ENCODE measurements around the gene SNX30. TPM values are rescaled to one million over a fixed set of nuclear protein-coding genes. Genes with fewer than 3 reads are reported as not detected.

The SNX30 gene
- polyA plus RNA-seq, 1 of the 3 experiments (the other 2 are of a cell fraction) = 2.7 TPM

GRCh38 chr9:112771359-112772214 lies 21.0 kb downstream of the SNX30 start:
- no peaks in the 10 kb centered on the region for H3K9me3 ChIP-seq
- H2AFZ ChIP-seq (ENCODE audit: low read depth) = no peak overlapping the region
- CTCF ChIA-PET = interaction anchor here (1.0 kb wide), 1 partner anchor 18 kb away, joined by 3 read pairs; no protein-coding TSS in a partner anchor
- no peaks in the 10 kb centered on the region for H3K27me3 ChIP-seq (ENCODE audit: insufficient read depth)
- POLR2A ChIA-PET = no interaction called here
- H3K4me3 ChIP-seq (ENCODE audit: low read depth in 2 of 2, low read length in 1 of 2) = no peak overlapping the region
- no peaks in the 10 kb centered on the region for H3K4me1 ChIP-seq (ENCODE audit: control insufficient read depth in 1 of 2, insufficient read depth in 2 of 2, low read depth in 1 of 2, low read length in 1 of 2)
- TF ChIP-seq EZH2phosphoT487 (IDR thresholded peaks at IDR 0.05; ENCODE audit: borderline replicate concordance, low read depth) (no peak), MEF2A (IDR thresholded peaks at IDR 0.05; ENCODE audit: borderline replicate concordance, low read depth) (no peak)
- no peak overlapping the region for H3K4me2 ChIP-seq
- no peaks in the 10 kb centered on the region for H3F3A ChIP-seq (replicated peaks; ENCODE audit: insufficient read depth)
- H4K20me1 ChIP-seq (ENCODE audit: insufficient read depth) = no peaks in the 10 kb centered on the region
- no peaks in the 10 kb centered on the region for H3K79me2 ChIP-seq (ENCODE audit: insufficient read depth)
- no peak for DNase-seq
- no peak overlapping the region for H3K27ac ChIP-seq (ENCODE audit: low read depth in 2 of 2, low read length in 1 of 2)
- no peaks in the 10 kb centered on the region for H3K36me3 ChIP-seq (replicated peaks in 1 of 2; ENCODE audit: control insufficient read depth in 1 of 2, insufficient read depth in 2 of 2, low read length in 1 of 2)
- no peak overlapping the region for H3K9ac ChIP-seq
- no peaks in the 10 kb centered on the region for H3K9me2 ChIP-seq
- WGBS (ENCODE audit: low lambda C conversion rate) = 87% methylated on average over 7 of the region's 8 CpGs

- WGBS (ENCODE audit: low lambda C conversion rate) = 58% methylated on average over 2 of the region's 2 CpGs
- TF ChIP-seq TCF12 (IDR thresholded peaks at IDR 0.05) (no peak), IRF3 (IDR thresholded peaks at IDR 0.05; ENCODE audit: low read depth, low read length) (no peak), SMC3 (IDR thresholded peaks at IDR 0.05; ENCODE audit: low read depth, low read length) (no peak), NRF1 (IDR thresholded peaks at IDR 0.05; ENCODE audit: low read depth, low read length) (no peak), GATA2 (CRISPR knock-in tag; IDR thresholded peaks at IDR 0.05) (no peak), USF2 (IDR thresholded peaks at IDR 0.05; ENCODE audit: borderline replicate concordance, low read depth, low read length) (no peak), EZH2phosphoT487 (IDR thresholded peaks at IDR 0.05; ENCODE audit: borderline replicate concordance, low read depth) (no peak)
- no peaks in the 10 kb centered on the region for H4K20me1 ChIP-seq (ENCODE audit: insufficient read depth)
- ChIA-PET POLR2A (no interaction called here), CTCF (no interaction called here)
- no peaks in the 10 kb centered on the region for H3K36me3 ChIP-seq (replicated peaks in 1 of 2; ENCODE audit: control insufficient read depth in 1 of 2, insufficient read depth in 2 of 2, low read length in 1 of 2)
- no peak overlapping the region for H2AFZ ChIP-seq (ENCODE audit: low read depth)
- DNase-seq = no peak
- no peaks in the 10 kb centered on the region for H3K79me2 ChIP-seq (ENCODE audit: insufficient read depth)
- no peaks in the 10 kb centered on the region for H3K27me3 ChIP-seq (ENCODE audit: insufficient read depth)
- no peak overlapping the region for H3K4me2 ChIP-seq
- H3K9me2 ChIP-seq = no peaks in the 10 kb centered on the region
- H3K4me1 ChIP-seq (ENCODE audit: control insufficient read depth in 1 of 2, insufficient read depth in 2 of 2, low read depth in 1 of 2, low read length in 1 of 2) = no peaks in the 10 kb centered on the region
- no peak overlapping the region for H3K27ac ChIP-seq (ENCODE audit: low read depth in 2 of 2, low read length in 1 of 2)
- no peaks in the 10 kb centered on the region for H3K9me3 ChIP-seq
- no peak overlapping the region for H3K4me3 ChIP-seq (ENCODE audit: low read depth in 2 of 2, low read length in 1 of 2)
- no peak overlapping the region for H3K9ac ChIP-seq
- no peaks in the 10 kb centered on the region for H3F3A ChIP-seq (replicated peaks; ENCODE audit: insufficient read depth)
These were observed 21.6 kb downstream of the SNX30 start for GRCh38 chr9:112772215-112772509.

- Histone ChIP-seq H3K27me3 (ENCODE audit: insufficient read depth) (no peaks in the 10 kb centered on the region), H4K20me1 (ENCODE audit: insufficient read depth) (no peaks in the 10 kb centered on the region), H3F3A (replicated peaks; ENCODE audit: insufficient read depth) (no peaks in the 10 kb centered on the region), H3K9me2 (no peaks in the 10 kb centered on the region), H3K4me3 (ENCODE audit: low read depth in 2 of 2, low read length in 1 of 2) (no peak overlapping the region), H3K9ac (no peak overlapping the region), H3K4me1 (ENCODE audit: control insufficient read depth in 1 of 2, insufficient read depth in 2 of 2, low read depth in 1 of 2, low read length in 1 of 2) (no peaks in the 10 kb centered on the region), H3K79me2 (ENCODE audit: insufficient read depth) (no peaks in the 10 kb centered on the region), H3K4me2 (no peak overlapping the region), H2AFZ (ENCODE audit: low read depth) (no peak overlapping the region), H3K27ac (ENCODE audit: low read depth in 2 of 2, low read length in 1 of 2) (no peak overlapping the region), H3K36me3 (replicated peaks in 1 of 2; ENCODE audit: control insufficient read depth in 1 of 2, insufficient read depth in 2 of 2, low read length in 1 of 2) (no peaks in the 10 kb centered on the region), H3K9me3 (no peaks in the 10 kb centered on the region)
- no peak for DNase-seq
- POLR2A ChIA-PET = no interaction called here
- WGBS (ENCODE audit: low lambda C conversion rate) = 81% methylated on average over 4 of the region's 4 CpGs
- CTCF ChIA-PET = no interaction called here
- TF ChIP-seq IRF3 (IDR thresholded peaks at IDR 0.05; ENCODE audit: low read depth, low read length) (no peak), ELF1 (IDR thresholded peaks at IDR 0.05) (no peak), USF2 (IDR thresholded peaks at IDR 0.05; ENCODE audit: borderline replicate concordance, low read depth, low read length) (no peak), RCOR1 (IDR thresholded peaks at IDR 0.05; ENCODE audit: low read length) (no peak), NFIC (IDR thresholded peaks at IDR 0.05; ENCODE audit: borderline replicate concordance) (no peak), MAX (IDR thresholded peaks at IDR 0.05; ENCODE audit: low read depth) (no peak)
These were observed 22.0 kb downstream of the SNX30 start for GRCh38 chr9:112772551-112772950.

All from SK-N-SH (cell line).